Endothelial cell of umbilical vein (primary cell): ENCODE measurements around the gene SMIM20. TPM values are rescaled to one million over a fixed set of nuclear protein-coding genes. Genes with fewer than 3 reads are reported as not detected.

ENCODE experiments used
- BruUV-seq: library from RNA; stranded (reverse); fragments of 400-500 nt; replicated peaks from 2 replicates; lab custom pipeline; 2021; lab: Mats Ljungman, UMichigan
- CTCF ChIA-PET: fragments of 300-600, 350-600 bp; sonication (Branson Sonifier 250); formaldehyde crosslinking; loops from one replicate; lab custom pipeline; 2021; ENCODE audit warnings: antibody characterized with exemption, inconsistent platforms; lab: Charles Lee
- POLR2A ChIA-PET: fragments of 300-600, 350-600 bp; sonication (Branson Sonifier 250); formaldehyde crosslinking; loops from one replicate; lab custom pipeline; 2021; ENCODE audit warnings: antibody characterized with exemption, inconsistent platforms; lab: Charles Lee
- DNase-seq: peaks from one replicate; pipeline ENCODE4 v3.0.0-alpha.2; 2011; ENCODE audit warnings: low read depth, low spot score
- FAIRE-seq: peaks from 2 replicates; lab custom pipeline; 2011; peaks lifted over from hg19 to GRCh38; lab: Jason Lieb, UNC
- H2AFZ ChIP-seq: 2 replicates; pipeline ENCODE4 v1.6.0; 2012; ENCODE audit warnings: low read depth, low read length, control low read depth, inconsistent platforms
- H3K27ac ChIP-seq: 2 replicates; pipeline ENCODE4 v1.5.1; 2011; ENCODE audit warnings: low read depth, mild to moderate bottlenecking, control low read depth, low read length, moderate library complexity; ENCODE audit not compliant: insufficient read depth
- H3K27me3 ChIP-seq, 2 experiments: 2 replicates each; pipeline versions ENCODE4 v1.6.0 to v1.6.1; 2011; ENCODE audit warnings: low read length in 2 of 2, mixed read lengths in 1 of 2; ENCODE audit not compliant: control insufficient read depth in 2 of 2, insufficient read depth in 2 of 2
- H3K36me3 ChIP-seq, 2 experiments: 2 replicates in 1 of 2; 3 replicates in 1 of 2; pipeline ENCODE4 v1.5.1; 2011; ENCODE audit warnings: low read length in 2 of 2, mild to moderate bottlenecking in 1 of 2, moderate library complexity in 1 of 2; ENCODE audit not compliant: control insufficient read depth in 2 of 2, insufficient read depth in 2 of 2; ENCODE audit errors: extremely low read depth in 1 of 2
- H3K4me1 ChIP-seq: 3 replicates; pipeline ENCODE4 v1.5.1; 2011; ENCODE audit warnings: mild to moderate bottlenecking, low read length; ENCODE audit not compliant: control insufficient read depth, insufficient read depth; ENCODE audit errors: extremely low read depth
- H3K4me2 ChIP-seq: 2 replicates; pipeline ENCODE4 v1.6.1; 2011; ENCODE audit warnings: low read length, control low read depth, mixed read lengths; ENCODE audit not compliant: insufficient read depth
- H3K4me3 ChIP-seq, 3 experiments: fragments of 200-600 bp in 1 of 3; sonication (generic), shearing (Covaris generic) in 1 of 3; replicated peaks in 1 of 3; 2 replicates each; pipeline ENCODE4 v1.5.1; 2011 to 2016; ENCODE audit warnings: control low read depth in 3 of 3, low read length in 3 of 3, mild to moderate bottlenecking in 2 of 3, inconsistent platforms in 1 of 3, low read depth in 1 of 3, moderate library complexity in 1 of 3; ENCODE audit not compliant: insufficient read depth in 1 of 3
- H3K79me2 ChIP-seq: 2 replicates; pipeline ENCODE4 v1.6.0; 2012; ENCODE audit warnings: low read length, inconsistent platforms; ENCODE audit not compliant: control insufficient read depth, insufficient read depth
- H3K9ac ChIP-seq: replicated peaks from 2 replicates; pipeline ENCODE3; 2011; ENCODE audit warnings: low read length, control low read depth; ENCODE audit not compliant: insufficient read depth; ENCODE audit errors: extremely low read depth
- H3K9me1 ChIP-seq: replicated peaks from 3 replicates; pipeline ENCODE4 v1.6.0; 2011; ENCODE audit warnings: mild to moderate bottlenecking, low read length; ENCODE audit not compliant: control insufficient read depth, insufficient read depth; ENCODE audit errors: extremely low read depth
- H3K9me3 ChIP-seq: replicated peaks from 2 replicates; pipeline ENCODE4 v1.5.1; 2012; ENCODE audit warnings: low read length, inconsistent platforms; ENCODE audit not compliant: control insufficient read depth, insufficient read depth
- H4K20me1 ChIP-seq: replicated peaks from 2 replicates; pipeline ENCODE3; 2011; ENCODE audit warnings: mild to moderate bottlenecking, low read length; ENCODE audit not compliant: control insufficient read depth, insufficient read depth; ENCODE audit errors: extremely low read depth
- EZH2 ChIP-seq: IDR thresholded peaks from 2 replicates; pipeline ENCODE4 v1.6.1; 2012; ENCODE audit warnings: borderline replicate concordance, low read depth, mild to moderate bottlenecking, moderate library complexity, low read length, inconsistent platforms; ENCODE audit not compliant: severe bottlenecking
- FOS ChIP-seq: IDR thresholded peaks from 2 replicates; pipeline ENCODE4 v1.6.1; 2011; ENCODE audit warnings: mild to moderate bottlenecking, low read length, moderate library complexity, borderline replicate concordance; ENCODE audit not compliant: insufficient read depth
- GATA2 ChIP-seq: IDR thresholded peaks from 2 replicates; pipeline ENCODE4 v1.7.0; 2011; ENCODE audit warnings: low read depth, mild to moderate bottlenecking, moderate library complexity, mixed read lengths, low read length; ENCODE audit not compliant: insufficient read length, insufficient read depth
- JUN ChIP-seq: IDR thresholded peaks from 2 replicates; pipeline ENCODE4 v1.6.1; 2011; ENCODE audit warnings: borderline replicate concordance, low read depth; ENCODE audit not compliant: insufficient read length, insufficient read depth
- MYC ChIP-seq: IDR thresholded peaks from one replicate; pipeline ENCODE4 v1.6.1; 2011; ENCODE audit warnings: mild to moderate bottlenecking, low read depth, low read length
- POLR2A ChIP-seq: IDR thresholded peaks from 2 replicates; pipeline ENCODE4 v1.6.1; 2012; ENCODE audit warnings: low read depth, mild to moderate bottlenecking, control low read depth, low read length
- dilution Hi-C: fragments of 300-500 bp; cut with MboI; formaldehyde crosslinking; loops from one replicate; pipeline ENCODE4 v1.15.0; 2019; ENCODE audit warnings: low sequenced_read_pairs; ENCODE audit not compliant: extremely low pct_ligation_motif_present
- intact Hi-C: fragments of 100-400 bp; cut with micrococcal nuclease; formaldehyde crosslinking; loops from one replicate; pipeline ENCODE4 v1.10.0; 2022
- polyA plus RNA-seq, 4 experiments: library from polyadenylated mRNA; depleted of rRNA in 3 of 4; stranded (reverse) in 3 of 4; unstranded in 1 of 4; fragments of >200 nt; gene quantifications; 2 replicates each; pipeline versions ENCODE4 v1.2.1 to v1.2.3, GENCODE V29; 2011 to 2012; ENCODE audit warnings: missing spikeins in 1 of 4
- total RNA-seq: library from RNA; stranded (reverse); gene quantifications from 2 replicates; pipeline ENCODE4 v1.2.3, GENCODE V29; 2021
- TF ChIP-seq, protein P1 (sequence below), 2 donors: IDR thresholded peaks; 1 replicate in 1 of 2; 2 replicates in 1 of 2; pipeline ENCODE4 v1.5.1; 2011; ENCODE audit warnings: low read length in 2 of 2, mild to moderate bottlenecking in 2 of 2, moderate library complexity in 2 of 2, control low read depth in 1 of 2, inconsistent platforms in 1 of 2, low read depth in 1 of 2; ENCODE audit not compliant: insufficient read depth in 1 of 2; ENCODE audit errors: extremely low read depth in 1 of 2
- TF ChIP-seq, protein P2 (sequence below): IDR thresholded peaks from 2 replicates; pipeline ENCODE4 v1.6.1; 2011; ENCODE audit not compliant: insufficient read depth, insufficient read length

Gene SMIM20
- total and polyA plus RNA-seq, 2 donors (not counting 3 experiments of a cell fraction or from before 2014, with no cell fraction given) = 10.2 to 19.2 TPM

DNA sequence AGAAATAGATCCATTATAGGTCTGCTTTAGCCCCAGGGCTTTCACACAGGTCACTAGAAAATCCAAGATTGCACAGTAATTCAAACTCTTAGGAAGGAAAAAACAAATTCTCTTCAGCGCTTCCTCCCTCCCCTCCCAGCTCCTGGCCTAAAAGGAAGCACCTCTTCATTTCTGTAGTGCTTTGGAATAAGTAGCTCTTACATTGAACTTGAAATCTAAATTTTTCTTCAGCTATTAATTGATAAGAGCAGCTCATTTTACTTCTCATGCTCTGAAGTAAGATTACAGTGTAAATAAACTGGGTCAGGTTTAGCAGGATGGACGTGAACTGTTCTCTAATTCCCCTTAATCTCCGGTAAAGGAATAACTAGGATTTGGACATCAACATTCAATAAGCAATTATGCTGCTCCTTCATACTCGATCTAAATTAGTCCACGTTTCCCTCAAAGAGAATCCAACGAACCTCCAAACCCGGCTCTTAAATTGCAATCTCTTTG is 40.3 kb upstream of the SMIM20 start:
- no peak overlapping the region for H3K27ac ChIP-seq
- TF ChIP-seq, protein P1, sequence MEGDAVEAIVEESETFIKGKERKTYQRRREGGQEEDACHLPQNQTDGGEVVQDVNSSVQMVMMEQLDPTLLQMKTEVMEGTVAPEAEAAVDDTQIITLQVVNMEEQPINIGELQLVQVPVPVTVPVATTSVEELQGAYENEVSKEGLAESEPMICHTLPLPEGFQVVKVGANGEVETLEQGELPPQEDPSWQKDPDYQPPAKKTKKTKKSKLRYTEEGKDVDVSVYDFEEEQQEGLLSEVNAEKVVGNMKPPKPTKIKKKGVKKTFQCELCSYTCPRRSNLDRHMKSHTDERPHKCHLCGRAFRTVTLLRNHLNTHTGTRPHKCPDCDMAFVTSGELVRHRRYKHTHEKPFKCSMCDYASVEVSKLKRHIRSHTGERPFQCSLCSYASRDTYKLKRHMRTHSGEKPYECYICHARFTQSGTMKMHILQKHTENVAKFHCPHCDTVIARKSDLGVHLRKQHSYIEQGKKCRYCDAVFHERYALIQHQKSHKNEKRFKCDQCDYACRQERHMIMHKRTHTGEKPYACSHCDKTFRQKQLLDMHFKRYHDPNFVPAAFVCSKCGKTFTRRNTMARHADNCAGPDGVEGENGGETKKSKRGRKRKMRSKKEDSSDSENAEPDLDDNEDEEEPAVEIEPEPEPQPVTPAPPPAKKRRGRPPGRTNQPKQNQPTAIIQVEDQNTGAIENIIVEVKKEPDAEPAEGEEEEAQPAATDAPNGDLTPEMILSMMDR (IDR thresholded peaks at IDR 0.05; ENCODE audit: extremely low read depth in 1 of 2, insufficient read depth in 1 of 2, low read depth in 1 of 2, low read length in 2 of 2) = no peak
- no peak for TF ChIP-seq JUN
- TF ChIP-seq, protein P2, sequence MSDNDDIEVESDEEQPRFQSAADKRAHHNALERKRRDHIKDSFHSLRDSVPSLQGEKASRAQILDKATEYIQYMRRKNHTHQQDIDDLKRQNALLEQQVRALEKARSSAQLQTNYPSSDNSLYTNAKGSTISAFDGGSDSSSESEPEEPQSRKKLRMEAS = no peak
- TF ChIP-seq MYC = no peak
- no peak for TF ChIP-seq POLR2A
- TF ChIP-seq EZH2 = no peak
- TF ChIP-seq GATA2 = no peak
- no peak for TF ChIP-seq FOS

More for the DNA sequence above, 40.3 kb upstream of the SMIM20 start:
- no TSS peak for BruUV-seq
- H3K9me1 ChIP-seq = no peaks in the 10 kb centered on the region
- H3K36me3 ChIP-seq = no peaks in the 10 kb centered on the region
- no peaks in the 10 kb centered on the region for H3K4me1 ChIP-seq
- H3K9me3 ChIP-seq = no peaks in the 10 kb centered on the region
- no peaks in the 10 kb centered on the region for H4K20me1 ChIP-seq
- no peak overlapping the region for H2AFZ ChIP-seq
- ChIA-PET POLR2A (no interaction called here), CTCF (interaction anchor here (1.1 kb wide), 1 partner anchor 10 kb away, joined by 4 read pairs; no protein-coding TSS in a partner anchor)
- no peak for FAIRE-seq
- no peak for DNase-seq
- H3K27me3 ChIP-seq = no peaks in the 10 kb centered on the region
- intact Hi-C loops = no loop called here
- no peaks in the 10 kb centered on the region for H3K79me2 ChIP-seq
- H3K9ac ChIP-seq = no peak overlapping the region
- no peak overlapping the region for H3K4me3 ChIP-seq
- dilution Hi-C loops = no loop called here
- H3K4me2 ChIP-seq = no peak overlapping the region
